HepG2 (cell line): ENCODE results near the gene WNK4. TPM values are rescaled to one million over a fixed set of nuclear protein-coding genes. Genes with fewer than 3 reads are reported as not detected.
A peak's percentile ranks its signal among the peaks of the same experiment; 100 is the strongest.
"Not testable (repeated sequence)": the region's sequence is repeated elsewhere in the genome, so short reads cannot be mapped to it uniquely, and the experiment has no call there.

Source experiments
- ATAC-seq: fragments of 200-7000 bp; cut with Tn5 transposase; 3 replicates; pipeline ENCODE4 v1.9.1; 2020; ENCODE audit warnings: mild to moderate bottlenecking, moderate library complexity
- BruUV-seq: library from RNA; stranded (reverse); fragments of 400-500 nt; replicated peaks from 2 replicates; lab custom pipeline; 2021; lab: Mats Ljungman, UMichigan
- CTCF ChIA-PET: fragments of 300-600 bp; formaldehyde crosslinking; extraction: SDS; loops from one replicate; lab custom pipeline; 2021; ENCODE audit warnings: low total read pairs, inconsistent platforms, low intra/inter-chr PET ratio; lab: Yijun Ruan, JAX
- POLR2A ChIA-PET: fragments of 350-600 bp; sonication (Branson Sonifier 250); formaldehyde crosslinking; loops from one replicate; lab custom pipeline; 2020; ENCODE audit warnings: antibody characterized with exemption, inconsistent platforms; lab: Yijun Ruan, JAX
- DNase-seq: peaks from one replicate; pipeline ENCODE4 v3.0.0-alpha.2; 2015; ENCODE audit warnings: low spot score
- FAIRE-seq: peaks from 3 replicates; lab custom pipeline; 2011; peaks lifted over from hg19 to GRCh38; lab: Jason Lieb, UNC
- H2AFZ ChIP-seq: one replicate; pipeline ENCODE4 v1.6.1; 2011; ENCODE audit warnings: low read length, inconsistent platforms
- H3K27ac ChIP-seq: fragments of 300-600 bp; 3 replicates; pipeline ENCODE4 v1.8.0; 2011; ENCODE audit warnings: mixed run types, mild to moderate bottlenecking, mixed read lengths, low read length, inconsistent platforms; ENCODE audit not compliant: insufficient read depth; ENCODE audit errors: extremely low read length
- H3K27me3 ChIP-seq, 2 experiments: fragments of 200-600 bp in 1 of 2; 2 replicates in 1 of 2; 3 replicates in 1 of 2; pipeline versions ENCODE4 v1.6.0 to v1.8.0; 2011; ENCODE audit warnings: low read length in 2 of 2, mild to moderate bottlenecking in 2 of 2, moderate library complexity in 2 of 2, inconsistent platforms in 1 of 2; ENCODE audit not compliant: insufficient read depth in 2 of 2, control insufficient read depth in 1 of 2
- H3K36me3 ChIP-seq, 2 experiments: fragments of 200-600 bp in 1 of 2; replicated peaks in 1 of 2; 2 replicates in 1 of 2; 3 replicates in 1 of 2; pipeline versions ENCODE4 v1.5.1 to v1.8.0; 2011; ENCODE audit warnings: low read length in 2 of 2, inconsistent platforms in 1 of 2; ENCODE audit not compliant: insufficient read depth in 2 of 2, control insufficient read depth in 1 of 2
- H3K4me1 ChIP-seq: 2 replicates; pipeline ENCODE4 v1.5.1; 2012; ENCODE audit warnings: low read length, inconsistent platforms; ENCODE audit not compliant: insufficient read depth
- H3K4me2 ChIP-seq: 2 replicates; pipeline ENCODE4 v1.6.0; 2011; ENCODE audit warnings: low read depth, low read length, inconsistent platforms
- H3K4me3 ChIP-seq, 3 experiments: fragments of 200-600 bp in 1 of 3; sonication (generic), shearing (Covaris generic) in 1 of 3; replicated peaks in 1 of 3; 2 replicates each; pipeline ENCODE4 v1.5.1; 2011 to 2016; ENCODE audit warnings: low read length in 3 of 3, inconsistent platforms in 2 of 3, low read depth in 2 of 3, mild to moderate bottlenecking in 2 of 3, control low read depth in 1 of 3, mixed read lengths in 1 of 3; ENCODE audit not compliant: insufficient read depth in 1 of 3
- H3K79me2 ChIP-seq: one replicate; pipeline ENCODE4 v1.6.1; 2011; ENCODE audit warnings: low read length, inconsistent platforms; ENCODE audit not compliant: insufficient read depth
- H3K9ac ChIP-seq: 2 replicates; pipeline ENCODE4 v1.6.0; 2011; ENCODE audit warnings: mild to moderate bottlenecking, low read depth, low read length, inconsistent platforms; ENCODE audit not compliant: insufficient read depth
- H3K9me3 ChIP-seq: 2 replicates; pipeline ENCODE4 v1.5.1; 2012; ENCODE audit warnings: mild to moderate bottlenecking, low read length
- H4K20me1 ChIP-seq: 2 replicates; pipeline ENCODE4 v1.6.0; 2011; ENCODE audit warnings: inconsistent platforms, mild to moderate bottlenecking, low read length, moderate library complexity; ENCODE audit not compliant: insufficient read depth
- POLR2A ChIP-seq, 2 experiments: IDR thresholded peaks; 2 replicates each; pipeline ENCODE4 v1.6.1; 2011; ENCODE audit warnings: low read depth in 2 of 2, low read length in 2 of 2, mild to moderate bottlenecking in 1 of 2, moderate library complexity in 1 of 2; ENCODE audit not compliant: insufficient read depth in 1 of 2
- ZNF24 ChIP-seq: fragments of 450-650 bp; IDR thresholded peaks from 2 replicates; pipeline ENCODE4 v1.6.1; 2017; ENCODE audit warnings: antibody characterized with exemption, mild to moderate bottlenecking
- ZNF770 ChIP-seq: sonication (generic); formaldehyde crosslinking; IDR thresholded peaks from 2 replicates; pipeline ENCODE4 v1.5.0; 2020; ENCODE audit warnings: mild to moderate bottlenecking, missing genetic modification reagents
- WGBS: methylation state at CpG from one replicate; pipeline ENCODE4 v1.1.6; 2017; ENCODE audit warnings: low lambda C conversion rate; 5-methylcytosine and 5-hydroxymethylcytosine counted together
- in situ Hi-C: cut with HindIII; loops from 2 replicates; pipeline ENCODE4 v1.10.0; 2017; ENCODE audit warnings: low pct_unique_long_range_greater_than_20kb; ENCODE audit not compliant: extremely low pct_ligation_motif_present
- intact Hi-C: fragments of 100-400 bp; cut with micrococcal nuclease; formaldehyde crosslinking; loops from one replicate; pipeline ENCODE4 v1.10.0; 2022; ENCODE audit not compliant: unreplicated experiment
- polyA plus RNA-seq, 8 experiments: library from polyadenylated mRNA; depleted of rRNA in 3 of 8; stranded (reverse) in 7 of 8; unstranded in 1 of 8; fragments of >200 nt; fragmentation: Illumina TruSeq in 4 of 8; extraction: Trizol in 4 of 8; gene quantifications; 2 replicates each; pipeline versions ENCODE4 v1.2.1 to v1.2.3, GENCODE V29; 2011 to 2016; ENCODE audit warnings: low read depth in 4 of 8, missing spikeins in 1 of 8, mixed read lengths in 1 of 8; ENCODE audit not compliant: insufficient read depth in 1 of 8
- total RNA-seq, 5 experiments: library from RNA; depleted of rRNA; stranded (reverse); fragments of >200 nt; fragmentation: Illumina TruSeq; extraction: Trizol; gene quantifications; 2 replicates each; pipeline ENCODE4 v1.2.3, GENCODE V29; 2016; ENCODE audit warnings: low read depth in 1 of 5

WNK4 gene
- total and polyA plus RNA-seq, 2 of the 13 experiments (the other 11 are each of a cell fraction or from before 2014, with no cell fraction given), result 2.7 to 13.7 TPM

GRCh38 chr17:42766124-42766523 lies 14.3 kb upstream of the WNK4 start (continued):
- TF ChIP-seq POLR2A (IDR thresholded peaks at IDR 0.05; ENCODE audit: insufficient read depth in 1 of 2, low read depth in 2 of 2, low read length in 2 of 2), result no peak
- TF ChIP-seq, all 625 proteins: peak for 43

GRCh38 chr17:42767512-42767911 lies 12.9 kb upstream of the WNK4 start:
- no TSS peak for BruUV-seq
- peak; percentile 26 for FAIRE-seq
- H3K27ac ChIP-seq, result no peak overlapping the region
- H3K4me3 ChIP-seq, result no peak overlapping the region
- H3K36me3 ChIP-seq, result no peaks in the 10 kb centered on the region
- H3K27me3 ChIP-seq, result no peaks in the 10 kb centered on the region
- no peak for ATAC-seq
- H4K20me1 ChIP-seq, result no peaks in the 10 kb centered on the region
- no peak overlapping the region for H3K4me2 ChIP-seq
- no peaks in the 10 kb centered on the region for H3K9me3 ChIP-seq
- TF ChIP-seq ZNF770 (CRISPR knock-in tag) (0 out of 2 replicates have a peak, but pooled peaks have one; percentile 9), ZNF24 (no peak)
- peaks cover 48% of the 10 kb centered on the region for H3K4me1 ChIP-seq
- H2AFZ ChIP-seq, result no peak overlapping the region
- ChIA-PET CTCF (no interaction called here), POLR2A (interaction anchor here (1.8 to 1.9 kb wide), 2 partner anchors 13 to 30 kb away, joined by 6 to 21 read pairs; partner anchors contain the start of genes COA3 and WNK4)
- in situ Hi-C loops, result no loop called here
- H3K79me2 ChIP-seq, result no peaks in the 10 kb centered on the region
- intact Hi-C loops, result no loop called here
- no peak for DNase-seq
- H3K9ac ChIP-seq, result no peak overlapping the region

- FAIRE-seq, H3K27ac ChIP-seq, H4K20me1 ChIP-seq, H3K9ac ChIP-seq, H3K4me3 ChIP-seq, DNase-seq, H3K9me3 ChIP-seq, intact Hi-C loops, H3K27me3 ChIP-seq, H3K4me2 ChIP-seq, H2AFZ ChIP-seq, H3K36me3 ChIP-seq, in situ Hi-C loops, H3K79me2 ChIP-seq, POLR2A ChIA-PET, CTCF ChIA-PET, BruUV-seq, ATAC-seq: not testable (repeated sequence)
- peaks cover 46% of the 10 kb centered on the region for H3K4me1 ChIP-seq
- WGBS, result 84% methylated on average over 9 of the region's 9 CpGs
Measured at GRCh38 chr17:42768006-42768405, 12.4 kb upstream of the WNK4 start.

- H3K9me3 ChIP-seq, FAIRE-seq: not testable (repeated sequence)
Measured at GRCh38 chr17:42769964-42770363, 10.4 kb upstream of the WNK4 start.

More at GRCh38 chr17:42769964-42770363, 10.4 kb upstream of the WNK4 start:
- Histone ChIP-seq H3K79me2 (peaks cover 20% of the 10 kb centered on the region), H3K4me1 (peaks cover 49% of the 10 kb centered on the region)
- ATAC-seq, H3K27ac ChIP-seq, intact Hi-C loops, H4K20me1 ChIP-seq, CTCF ChIA-PET, H3K36me3 ChIP-seq, H3K27me3 ChIP-seq, DNase-seq, H2AFZ ChIP-seq, H3K4me3 ChIP-seq, BruUV-seq, H3K4me2 ChIP-seq, in situ Hi-C loops, H3K9ac ChIP-seq: not testable (repeated sequence)
- POLR2A ChIA-PET, result interaction anchor here (1.1 to 1.3 kb wide), 2 partner anchors 9 to 10 kb away, joined by 3 to 6 read pairs; no protein-coding TSS in a partner anchor
- 77% methylated on average over 10 of the region's 10 CpGs for WGBS
